H1 (cell line): ENCODE measurements around the gene HEATR1.

Source experiments
- EGR1 ChIP-seq: IDR thresholded peaks from 2 replicates; pipeline ENCODE4 v1.6.1; 2011; ENCODE audit warnings: low read depth, low read length, borderline replicate concordance
- EP300 ChIP-seq, 2 experiments: IDR thresholded peaks; 1 replicate in 1 of 2; 2 replicates in 1 of 2; pipeline ENCODE4 v1.6.1; 2011 to 2012; ENCODE audit warnings: low read depth in 2 of 2, low read length in 2 of 2, mild to moderate bottlenecking in 2 of 2, borderline replicate concordance in 1 of 2, inconsistent platforms in 1 of 2, moderate library complexity in 1 of 2
- EZH2 ChIP-seq: fragments of 200-600 bp; sonication (generic); IDR thresholded peaks from 2 replicates; pipeline ENCODE4 v1.7.1; 2012; ENCODE audit warnings: low read depth, mild to moderate bottlenecking, moderate library complexity, low read length, inconsistent platforms; ENCODE audit not compliant: severe bottlenecking
- GABPA ChIP-seq: IDR thresholded peaks from 2 replicates; pipeline ENCODE4 v1.6.1; 2011; ENCODE audit warnings: mild to moderate bottlenecking, low read length, moderate library complexity, borderline replicate concordance; ENCODE audit not compliant: insufficient read depth
- MAFK ChIP-seq: IDR thresholded peaks from 2 replicates; pipeline ENCODE4 v1.6.1; 2012; ENCODE audit warnings: low read depth, mild to moderate bottlenecking, improper control_type of control experiment, low read length
- POLR2A ChIP-seq, 2 experiments: IDR thresholded peaks; 1 replicate in 1 of 2; 2 replicates in 1 of 2; pipeline ENCODE4 v1.6.1; 2011; ENCODE audit warnings: low read depth in 2 of 2, low read length in 2 of 2, mild to moderate bottlenecking in 2 of 2; ENCODE audit errors: control extremely low read depth in 1 of 2
- POLR2AphosphoS5 ChIP-seq: IDR thresholded peaks from 2 replicates; pipeline ENCODE4 v1.6.1; 2011; ENCODE audit warnings: low read depth, low read length
- SIN3A ChIP-seq, 2 experiments: IDR thresholded peaks in 1 of 2; conservative IDR thresholded peaks in 1 of 2; 2 replicates each; pipeline ENCODE4 v1.6.1; 2011 to 2012; ENCODE audit warnings: low read length in 2 of 2, improper control_type of control experiment in 1 of 2, low read depth in 1 of 2, mild to moderate bottlenecking in 1 of 2
- YY1 ChIP-seq: IDR thresholded peaks from 2 replicates; pipeline ENCODE4 v1.6.1; 2011; ENCODE audit warnings: low read depth, mild to moderate bottlenecking, low read length
- TF ChIP-seq, protein P1 (sequence below), 3 experiments: IDR thresholded peaks; 1 replicate in 2 of 3; 2 replicates in 1 of 3; pipeline versions ENCODE4 v1.5.1 to v1.6.1; 2011; ENCODE audit warnings: low read length in 3 of 3, mild to moderate bottlenecking in 3 of 3, inconsistent platforms in 2 of 3, low read depth in 1 of 3, moderate library complexity in 1 of 3; ENCODE audit not compliant: insufficient read depth in 1 of 3; ENCODE audit errors: control extremely low read depth in 1 of 3
- TF ChIP-seq, protein P2 (sequence below): IDR thresholded peaks from 2 replicates; pipeline ENCODE4 v1.6.1; 2012; ENCODE audit warnings: low read length, inconsistent platforms

GRCh38 chr1:236615399-236616148 lies 11.3 kb upstream of the HEATR1 start:
- TF ChIP-seq, protein P1, sequence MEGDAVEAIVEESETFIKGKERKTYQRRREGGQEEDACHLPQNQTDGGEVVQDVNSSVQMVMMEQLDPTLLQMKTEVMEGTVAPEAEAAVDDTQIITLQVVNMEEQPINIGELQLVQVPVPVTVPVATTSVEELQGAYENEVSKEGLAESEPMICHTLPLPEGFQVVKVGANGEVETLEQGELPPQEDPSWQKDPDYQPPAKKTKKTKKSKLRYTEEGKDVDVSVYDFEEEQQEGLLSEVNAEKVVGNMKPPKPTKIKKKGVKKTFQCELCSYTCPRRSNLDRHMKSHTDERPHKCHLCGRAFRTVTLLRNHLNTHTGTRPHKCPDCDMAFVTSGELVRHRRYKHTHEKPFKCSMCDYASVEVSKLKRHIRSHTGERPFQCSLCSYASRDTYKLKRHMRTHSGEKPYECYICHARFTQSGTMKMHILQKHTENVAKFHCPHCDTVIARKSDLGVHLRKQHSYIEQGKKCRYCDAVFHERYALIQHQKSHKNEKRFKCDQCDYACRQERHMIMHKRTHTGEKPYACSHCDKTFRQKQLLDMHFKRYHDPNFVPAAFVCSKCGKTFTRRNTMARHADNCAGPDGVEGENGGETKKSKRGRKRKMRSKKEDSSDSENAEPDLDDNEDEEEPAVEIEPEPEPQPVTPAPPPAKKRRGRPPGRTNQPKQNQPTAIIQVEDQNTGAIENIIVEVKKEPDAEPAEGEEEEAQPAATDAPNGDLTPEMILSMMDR (IDR thresholded peaks at IDR 0.05; ENCODE audit: control extremely low read depth in 1 of 3, insufficient read depth in 1 of 3, low read depth in 1 of 3, low read length in 3 of 3) = no peak
- no peak for TF ChIP-seq GABPA
- no peak for TF ChIP-seq EZH2
- TF ChIP-seq, protein P2, sequence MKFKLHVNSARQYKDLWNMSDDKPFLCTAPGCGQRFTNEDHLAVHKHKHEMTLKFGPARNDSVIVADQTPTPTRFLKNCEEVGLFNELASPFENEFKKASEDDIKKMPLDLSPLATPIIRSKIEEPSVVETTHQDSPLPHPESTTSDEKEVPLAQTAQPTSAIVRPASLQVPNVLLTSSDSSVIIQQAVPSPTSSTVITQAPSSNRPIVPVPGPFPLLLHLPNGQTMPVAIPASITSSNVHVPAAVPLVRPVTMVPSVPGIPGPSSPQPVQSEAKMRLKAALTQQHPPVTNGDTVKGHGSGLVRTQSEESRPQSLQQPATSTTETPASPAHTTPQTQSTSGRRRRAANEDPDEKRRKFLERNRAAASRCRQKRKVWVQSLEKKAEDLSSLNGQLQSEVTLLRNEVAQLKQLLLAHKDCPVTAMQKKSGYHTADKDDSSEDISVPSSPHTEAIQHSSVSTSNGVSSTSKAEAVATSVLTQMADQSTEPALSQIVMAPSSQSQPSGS = no peak
- TF ChIP-seq POLR2AphosphoS5 = no peak
- TF ChIP-seq YY1 = no peak
- no peak for TF ChIP-seq SIN3A (conservative IDR thresholded peaks at IDR 0.05 in 1 of 2, IDR thresholded peaks at IDR 0.05 in 1 of 2; ENCODE audit: low read depth in 1 of 2, low read length in 2 of 2)
- TF ChIP-seq MAFK = no peak
- TF ChIP-seq POLR2A (IDR thresholded peaks at IDR 0.05; ENCODE audit: control extremely low read depth in 1 of 2, low read depth in 2 of 2, low read length in 2 of 2) = no peak
- no peak for TF ChIP-seq EGR1
- no peak for TF ChIP-seq EP300 (IDR thresholded peaks at IDR 0.05; ENCODE audit: borderline replicate concordance in 1 of 2, low read depth in 2 of 2, low read length in 2 of 2)
